Gastroesophageal sphincter (tissue), 4 donors: ENCODE data around the gene HS3ST6. TPM values are rescaled to one million over a fixed set of nuclear protein-coding genes. Genes with fewer than 3 reads are reported as not detected.
"Not testable (repeated sequence)": the region's sequence is repeated elsewhere in the genome, so short reads cannot be mapped to it uniquely, and the experiment has no call there.

Experiments used
- ATAC-seq: fragments of 150-250 bp; one replicate; pipeline ENCODE4 v1.9.1; 2016; ENCODE audit warnings: mild to moderate bottlenecking, moderate library complexity
- H3K27ac ChIP-seq, 4 donors: fragments of 200-600 bp; sonication (generic) in 3 of 4; 1 replicate in 3 of 4; 2 replicates in 1 of 4; pipeline ENCODE4 v1.5.1; 2016 to 2019
- H3K27me3 ChIP-seq: fragments of 200-600 bp; sonication (generic); one replicate; pipeline ENCODE4 v1.5.1; 2019
- H3K36me3 ChIP-seq, 2 donors: fragments of 200-600 bp; sonication (generic); one replicate each; pipeline ENCODE4 v1.5.1; 2019; ENCODE audit warnings: control low read depth in 1 of 2
- H3K4me1 ChIP-seq, 3 donors: fragments of 200-600 bp; sonication (generic); 1 replicate in 2 of 3; 2 replicates in 1 of 3; pipeline ENCODE4 v1.5.1; 2016 to 2019; ENCODE audit warnings: control low read depth in 2 of 3
- H3K4me3 ChIP-seq, 2 donors: fragments of 200-600 bp; sonication (generic); one replicate each; pipeline ENCODE4 v1.5.1; 2019; ENCODE audit warnings: mild to moderate bottlenecking in 1 of 2, moderate library complexity in 1 of 2
- H3K9me3 ChIP-seq, 3 donors: fragments of 200-600 bp; sonication (generic); one replicate each; pipeline ENCODE4 v1.5.1; 2017 to 2019; ENCODE audit warnings: control low read depth in 2 of 3
- CTCF ChIP-seq, 4 experiments: fragments of 200-600 bp in 2 of 4; fragments of 450-650 bp in 2 of 4; sonication (generic) in 1 of 4; IDR thresholded peaks; one replicate each; pipeline ENCODE4 v1.5.1; 2017 to 2019; ENCODE audit warnings: antibody characterized with exemption in 4 of 4, mild to moderate bottlenecking in 2 of 4, moderate library complexity in 2 of 4
- EP300 ChIP-seq: sonication (generic); formaldehyde crosslinking; IDR thresholded peaks from one replicate; pipeline ENCODE4 v1.6.1; 2017; ENCODE audit warnings: antibody characterized with exemption, mild to moderate bottlenecking
- POLR2A ChIP-seq, 2 donors: fragments of 450-650 bp; IDR thresholded peaks; one replicate each; pipeline ENCODE4 v1.6.1; 2017; ENCODE audit warnings: antibody characterized with exemption in 2 of 2, mild to moderate bottlenecking in 2 of 2, moderate library complexity in 1 of 2
- POLR2AphosphoS5 ChIP-seq: sonication (generic); formaldehyde crosslinking; IDR thresholded peaks from one replicate; pipeline ENCODE4 v1.6.1; 2017; ENCODE audit warnings: antibody characterized with exemption
- WGBS, 2 donors: methylation state at CpG; one replicate each; pipeline ENCODE4 v1.1.5; 2018; ENCODE audit warnings: low coverage in 1 of 2; 5-methylcytosine and 5-hydroxymethylcytosine counted together
- total RNA-seq, 4 donors: library from RNA; depleted of rRNA; stranded (reverse); fragments of >200 nt; gene quantifications; one replicate each; pipeline ENCODE4 v1.1.0, GENCODE V29; 2016

Gene HS3ST6
- total RNA-seq, 4 donors from 2014 or later, result not detected

- Histone ChIP-seq H3K9me3 (no peaks in the 10 kb centered on the region), H3K27ac (no peak overlapping the region), H3K36me3 (no peaks in the 10 kb centered on the region), H3K27me3 (peaks cover 87% of the 10 kb centered on the region), H3K4me3 (no peak overlapping the region), H3K4me1 (no peaks in the 10 kb centered on the region)
- TF ChIP-seq CTCF (IDR thresholded peaks at IDR 0.05) (no peak), EP300 (no peak), POLR2A (IDR thresholded peaks at IDR 0.05) (no peak), POLR2AphosphoS5 (no peak)
- ATAC-seq, result no peak
- WGBS, 2 donors, result 20 to 38% methylated on average over 2 of the region's 2 CpGs
These were observed 38.7 kb downstream of the HS3ST6 start for GRCh38 chr16:1879477-1879876.

GRCh38 chr16:1878256-1878655 lies 40.0 kb downstream of the HS3ST6 start:
- WGBS, 2 donors, result 44 to 61% methylated on average over 5 of the region's 5 CpGs
- H3K4me1 ChIP-seq, result no peaks in the 10 kb centered on the region
- peaks cover 92% of the 10 kb centered on the region for H3K27me3 ChIP-seq
- H3K4me3 ChIP-seq, result no peak overlapping the region
- no peaks in the 10 kb centered on the region for H3K9me3 ChIP-seq
- no peak overlapping the region for H3K27ac ChIP-seq
- H3K36me3 ChIP-seq, result no peaks in the 10 kb centered on the region
- no peak for TF ChIP-seq POLR2AphosphoS5
- no peak for TF ChIP-seq CTCF (IDR thresholded peaks at IDR 0.05)
- no peak for TF ChIP-seq POLR2A (IDR thresholded peaks at IDR 0.05)
- no peak for TF ChIP-seq EP300
- ATAC-seq, result no peak

GRCh38 chr16:1877804-1878203 lies 40.4 kb downstream of the HS3ST6 start:
- ATAC-seq, result no peak
- H3K27ac ChIP-seq, result no peak overlapping the region
- WGBS, 2 donors, result 61 to 69% methylated on average over 7 to 9 of the region's 11 CpGs
- no peaks in the 10 kb centered on the region for H3K4me1 ChIP-seq
- H3K4me3 ChIP-seq, result no peak overlapping the region
- H3K27me3 ChIP-seq, result peaks cover 92% of the 10 kb centered on the region
- no peak for TF ChIP-seq POLR2A (IDR thresholded peaks at IDR 0.05)
- no peaks in the 10 kb centered on the region for H3K36me3 ChIP-seq
- no peaks in the 10 kb centered on the region for H3K9me3 ChIP-seq

GRCh38 chr16:1877089-1877488 lies 41.1 kb downstream of the HS3ST6 start:
- Histone ChIP-seq H3K4me1 (peaks cover 0 to 4% (median 2%) of the 10 kb centered on the region in 3 donors), H3K9me3 (no peaks in the 10 kb centered on the region), H3K36me3 (no peaks in the 10 kb centered on the region), H3K4me3 (no peak overlapping the region), H3K27me3 (peaks cover 93% of the 10 kb centered on the region), H3K27ac (no peak overlapping the region)
- TF ChIP-seq POLR2AphosphoS5, result no peak
- no peak for TF ChIP-seq CTCF (IDR thresholded peaks at IDR 0.05)
- TF ChIP-seq EP300, result no peak
- TF ChIP-seq POLR2A (IDR thresholded peaks at IDR 0.05), result no peak
- no peak for ATAC-seq
- 40 to 59% methylated on average over 4 to 6 of the region's 6 CpGs for WGBS, 2 donors

- no peak for ATAC-seq
- Histone ChIP-seq H3K27me3 (peaks cover 92% of the 10 kb centered on the region), H3K4me1 (peaks cover 0 to 8% (median 3%) of the 10 kb centered on the region in 3 donors), H3K4me3 (no peak overlapping the region), H3K9me3 (no peaks in the 10 kb centered on the region), H3K36me3 (no peaks in the 10 kb centered on the region), H3K27ac (no peak overlapping the region)
- WGBS, 2 donors, result 73 to 80% methylated on average over 1 to 7 of the region's 7 CpGs
- TF ChIP-seq POLR2AphosphoS5, result no peak
- no peak for TF ChIP-seq POLR2A (IDR thresholded peaks at IDR 0.05)
- TF ChIP-seq CTCF (IDR thresholded peaks at IDR 0.05), result no peak
These were observed 41.7 kb downstream of the HS3ST6 start for GRCh38 chr16:1876468-1876867.

- H3K9me3 ChIP-seq, ATAC-seq, H3K4me1 ChIP-seq, H3K36me3 ChIP-seq, H3K27ac ChIP-seq, H3K4me3 ChIP-seq: not testable (repeated sequence)
- 69 to 74% methylated on average over 4 to 11 of the region's 13 CpGs for WGBS, 2 donors
- peaks cover 88% of the 10 kb centered on the region for H3K27me3 ChIP-seq
These were observed 42.1 kb downstream of the HS3ST6 start for GRCh38 chr16:1876066-1876465.
